COR-L47 (cell line): ENCODE results near the gene CSNK1G1.
"Not testable (repeated sequence)": the region's sequence is repeated elsewhere in the genome, so short reads cannot be mapped to it uniquely, and the experiment has no call there.

Experiments used
- DNase-seq: peaks from one replicate; lab custom pipeline; 2025; lab: John Stamatoyannopoulos, UW

The CSNK1G1 gene

DNA sequence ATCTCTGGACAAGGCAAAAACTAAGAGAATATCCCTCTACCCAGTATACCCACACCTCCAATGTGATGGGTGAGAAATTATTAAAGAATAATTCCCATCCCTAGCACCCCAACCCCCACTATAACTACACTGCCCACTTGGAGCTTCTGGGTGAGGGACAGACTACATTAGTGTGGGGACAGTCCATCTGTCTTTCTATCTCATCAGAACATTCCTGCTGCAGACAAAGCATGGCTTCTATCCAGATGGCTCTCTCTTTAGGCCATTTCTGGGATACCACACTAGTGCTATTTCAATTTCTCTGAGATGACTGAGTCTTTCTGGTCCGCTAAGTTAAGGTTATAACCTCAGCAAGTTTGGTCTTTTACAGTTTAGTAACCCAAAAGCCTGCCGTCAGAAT lies 6.6 kb downstream of the CSNK1G1 start:
- no peak for DNase-seq

DNA sequence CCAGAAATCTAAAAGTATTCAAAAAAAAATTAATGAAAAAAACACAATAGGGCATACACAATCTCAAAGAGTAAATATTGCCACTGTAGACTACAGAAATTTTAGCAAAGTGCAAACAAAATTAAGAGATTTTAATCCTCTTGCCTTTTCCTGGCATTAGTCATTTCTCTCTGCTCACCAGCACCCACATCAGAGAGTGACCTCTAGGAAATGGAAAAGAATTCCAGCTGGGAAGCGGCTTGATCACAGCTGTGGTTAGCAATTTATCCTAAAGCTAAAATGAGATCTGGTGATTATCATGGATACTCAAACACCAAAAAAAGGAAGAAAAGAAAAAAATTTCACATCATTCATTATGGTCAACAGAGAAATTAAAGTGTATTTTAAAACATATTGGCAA lies 7.5 kb downstream of the CSNK1G1 start:
- DNase-seq = no peak

DNA sequence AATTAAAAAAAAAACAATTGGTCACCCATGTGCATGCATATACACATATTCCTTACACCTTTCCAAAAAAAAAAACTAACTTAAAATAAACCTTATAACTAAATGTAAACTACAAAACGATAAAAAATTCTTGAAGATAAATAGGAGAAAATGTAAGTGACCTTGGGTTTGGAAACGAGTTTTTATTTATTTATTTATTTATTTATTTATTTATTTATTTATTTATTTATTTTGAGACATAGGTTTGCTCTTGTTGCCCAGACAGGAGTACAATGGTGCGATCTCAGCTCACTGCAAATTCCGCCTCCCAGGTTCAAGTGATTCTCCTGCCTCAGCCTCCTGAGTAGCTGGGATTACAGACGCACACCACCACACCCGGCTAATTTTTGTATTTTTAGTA lies 9.7 kb downstream of the CSNK1G1 start:
- not testable (repeated sequence) for DNase-seq

DNA sequence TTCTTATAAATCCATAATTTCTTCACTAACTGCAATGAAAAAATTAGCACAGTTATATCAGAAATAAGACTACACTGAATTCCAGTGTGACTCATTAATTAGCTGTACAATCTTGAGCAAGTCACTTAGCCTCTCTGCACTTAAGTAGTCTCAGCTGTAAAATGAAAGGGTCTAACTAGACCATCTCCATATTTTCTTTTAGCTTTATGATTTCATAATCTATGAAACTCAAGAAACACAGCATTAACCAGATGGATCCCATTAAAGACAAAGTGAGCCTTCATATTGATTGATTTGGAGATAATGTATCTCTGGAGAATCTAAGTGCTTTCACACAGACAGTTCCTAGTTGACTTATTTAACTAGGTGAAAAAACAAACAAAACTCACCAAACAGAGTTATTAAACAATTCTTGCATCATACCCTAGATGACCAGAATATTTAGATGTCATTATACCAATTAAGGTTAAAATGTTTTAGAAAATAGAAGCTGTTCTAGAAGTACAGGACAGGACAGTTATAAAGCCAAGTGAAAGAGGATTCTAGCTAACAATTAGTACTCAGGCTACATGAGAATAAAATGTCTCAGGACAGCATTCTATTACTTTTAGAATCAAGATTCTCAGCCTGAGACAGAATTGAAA lies 11.2 kb downstream of the CSNK1G1 start:
- no peak for DNase-seq

DNA sequence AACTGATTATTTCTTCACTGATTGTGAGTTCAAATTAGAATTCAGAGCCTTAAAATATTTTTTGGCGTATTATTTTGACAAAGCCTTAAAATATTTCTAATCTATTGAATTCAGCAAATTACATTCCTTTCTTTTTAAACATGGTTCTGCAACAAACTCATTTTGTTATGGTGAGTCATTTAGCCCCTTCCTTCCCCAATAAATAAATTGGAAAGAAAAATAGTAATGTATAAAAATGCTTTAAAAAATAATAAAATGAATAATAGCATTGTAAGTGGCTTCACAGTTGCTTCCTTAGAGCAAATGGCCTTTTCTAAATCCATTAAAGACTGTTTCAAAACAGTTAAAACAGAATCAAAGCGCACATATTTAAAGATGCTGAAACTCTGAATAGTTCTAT lies 12.1 kb downstream of the CSNK1G1 start:
- DNase-seq = no peak

DNA sequence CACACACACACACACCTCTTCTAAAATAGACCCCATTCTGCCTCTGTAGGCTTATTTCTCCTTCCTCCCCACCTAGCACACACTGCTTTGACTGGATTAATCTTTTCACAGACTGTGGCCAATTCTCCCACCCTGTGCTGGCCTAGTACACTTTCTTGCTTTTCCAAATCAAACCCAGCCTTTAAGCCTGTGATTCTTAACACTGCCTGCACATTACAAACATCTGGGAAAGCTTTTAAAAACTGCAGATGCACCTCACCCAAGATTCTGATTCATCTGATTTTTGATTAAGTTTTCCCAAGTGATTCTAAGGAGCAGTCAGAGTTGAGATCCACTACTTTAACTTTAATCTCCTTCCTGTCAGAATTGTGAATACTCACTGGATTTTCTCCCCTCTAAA lies 12.8 kb downstream of the CSNK1G1 start:
- no peak for DNase-seq

DNA sequence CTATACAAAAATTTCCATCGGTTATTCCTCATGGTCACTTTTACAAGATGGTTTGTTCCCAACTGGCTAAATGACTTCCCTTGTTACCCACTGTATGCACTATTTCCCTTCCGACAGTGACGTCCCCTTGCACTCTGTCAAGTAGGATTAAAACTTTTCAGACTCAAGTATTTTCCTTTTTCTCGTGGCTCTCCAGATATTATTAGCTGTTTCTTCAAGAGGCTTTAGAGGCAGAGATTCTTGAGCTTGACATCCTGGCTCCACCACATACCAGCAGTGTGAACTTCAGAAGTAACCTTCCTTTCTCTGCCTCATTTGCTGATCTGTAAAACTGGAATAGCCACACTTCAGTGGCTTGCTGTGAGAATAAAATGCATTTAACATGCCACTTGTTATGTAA lies 14.0 kb downstream of the CSNK1G1 start:
- DNase-seq = no peak

DNA sequence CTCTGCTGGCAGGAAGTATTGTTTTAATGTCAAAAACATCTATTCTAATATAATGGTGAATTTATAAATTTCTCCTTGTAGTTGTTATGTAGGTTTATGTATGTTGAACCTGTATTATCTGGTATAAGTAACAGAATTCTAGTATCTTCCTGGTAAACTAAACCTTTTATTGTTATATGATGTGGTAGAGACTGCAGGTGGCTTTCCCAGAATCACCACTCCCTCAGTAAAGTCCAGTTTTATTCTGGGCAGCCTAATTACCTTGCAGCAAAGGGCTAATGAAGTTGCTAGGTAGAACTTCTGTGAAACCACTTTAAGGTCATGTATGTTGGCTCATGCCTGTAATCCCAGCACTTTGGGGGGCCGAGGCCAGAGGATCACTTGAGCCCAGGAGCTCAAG lies 15.6 kb downstream of the CSNK1G1 start:
- no peak for DNase-seq

DNA sequence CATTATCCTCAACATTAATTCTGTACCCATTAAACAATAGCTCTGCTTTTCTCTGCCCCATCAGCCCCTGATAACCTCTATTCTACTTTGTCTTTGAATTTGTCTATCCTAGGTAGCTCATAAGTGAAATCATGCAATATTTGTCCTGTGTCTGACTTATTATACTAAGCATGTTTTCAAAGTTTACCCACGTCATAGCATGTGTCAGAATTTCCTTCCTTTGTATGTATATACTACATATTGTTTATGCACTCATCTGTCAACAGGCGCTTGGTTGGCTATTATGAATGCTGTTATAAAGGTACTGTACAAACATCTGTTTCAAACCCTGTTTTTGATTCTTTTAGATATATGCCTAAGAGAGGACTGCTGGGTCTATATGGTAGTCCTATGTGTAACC lies 18.2 kb downstream of the CSNK1G1 start:
- DNase-seq = no peak

DNA sequence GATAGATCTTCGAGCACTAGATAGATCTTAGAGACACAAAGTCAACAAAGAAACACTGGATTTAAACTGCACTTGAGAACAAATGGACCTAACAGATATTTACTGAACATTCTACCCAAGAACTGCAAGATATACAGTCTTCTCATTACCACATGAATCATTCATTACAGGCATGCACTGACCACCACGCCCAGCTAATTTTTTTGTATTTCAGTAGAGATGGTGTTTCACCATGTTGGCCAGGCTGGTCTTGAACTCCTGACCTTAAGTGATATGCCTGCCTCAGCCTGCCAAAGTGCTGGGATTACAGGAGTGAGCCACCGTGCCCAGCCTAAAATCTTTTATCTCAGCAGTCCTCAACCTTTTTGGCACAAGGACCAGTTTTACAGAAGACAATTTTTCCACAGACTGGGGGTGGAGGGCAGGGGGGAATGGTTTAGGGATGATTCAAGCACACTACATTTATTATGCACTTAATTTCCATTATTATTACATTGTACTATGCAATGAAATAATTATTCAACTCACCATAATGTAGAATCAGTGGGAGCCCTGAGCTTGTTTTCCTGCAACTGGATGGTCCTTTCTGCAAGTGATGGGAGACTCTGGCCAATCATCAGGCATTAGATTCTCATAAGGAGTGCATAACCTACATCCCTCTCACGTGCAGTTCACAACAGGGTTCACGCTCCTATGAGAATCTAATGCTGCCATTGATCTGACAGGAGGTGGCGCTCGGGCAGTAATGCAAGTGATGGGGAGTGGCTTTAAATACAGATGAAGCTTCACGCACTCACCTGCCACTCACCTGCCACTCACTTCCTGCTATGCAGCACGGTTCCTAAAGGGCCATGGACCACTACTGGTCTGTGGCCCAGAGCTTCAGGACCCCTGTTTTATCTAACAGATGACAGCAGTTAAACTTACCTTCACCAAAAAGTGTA lies 21.7 kb downstream of the CSNK1G1 start:
- DNase-seq = no peak

DNA sequence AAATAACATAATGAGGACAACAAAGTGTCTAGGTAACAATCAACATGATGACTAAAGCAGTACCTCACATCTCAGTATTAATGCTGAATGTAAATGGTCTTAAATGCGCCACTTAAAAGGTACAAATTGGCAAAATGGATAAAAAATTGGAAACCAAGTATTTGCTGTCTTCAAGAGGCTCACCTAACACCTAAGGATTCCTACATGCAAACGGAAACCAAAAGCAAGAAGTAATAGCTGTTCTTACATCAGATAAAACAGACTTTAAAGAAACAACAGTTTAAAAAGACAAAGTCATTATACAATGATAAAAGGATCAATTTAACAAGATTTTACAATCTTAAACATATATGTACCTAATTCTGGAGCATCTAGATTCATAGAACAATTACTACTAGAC lies 22.5 kb downstream of the CSNK1G1 start:
- no peak for DNase-seq

DNA sequence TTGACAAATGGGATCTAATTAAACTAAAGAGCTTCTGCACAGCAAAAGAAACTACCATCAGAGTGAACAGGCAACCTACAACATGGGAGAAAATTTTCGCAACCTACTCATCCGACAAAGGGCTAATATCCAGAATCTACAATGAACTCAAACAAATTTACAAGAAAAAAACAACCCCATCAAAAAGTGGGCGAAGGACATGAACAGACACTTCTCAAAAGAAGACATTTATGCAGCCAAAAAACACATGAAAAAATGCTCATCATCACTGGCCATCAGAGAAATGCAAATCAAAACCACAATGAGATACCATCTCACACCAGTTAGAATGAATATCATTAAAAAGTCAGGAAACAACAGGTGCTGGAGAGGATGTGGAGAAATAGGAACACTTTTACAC lies 24.3 kb downstream of the CSNK1G1 start:
- DNase-seq = not testable (repeated sequence)

DNA sequence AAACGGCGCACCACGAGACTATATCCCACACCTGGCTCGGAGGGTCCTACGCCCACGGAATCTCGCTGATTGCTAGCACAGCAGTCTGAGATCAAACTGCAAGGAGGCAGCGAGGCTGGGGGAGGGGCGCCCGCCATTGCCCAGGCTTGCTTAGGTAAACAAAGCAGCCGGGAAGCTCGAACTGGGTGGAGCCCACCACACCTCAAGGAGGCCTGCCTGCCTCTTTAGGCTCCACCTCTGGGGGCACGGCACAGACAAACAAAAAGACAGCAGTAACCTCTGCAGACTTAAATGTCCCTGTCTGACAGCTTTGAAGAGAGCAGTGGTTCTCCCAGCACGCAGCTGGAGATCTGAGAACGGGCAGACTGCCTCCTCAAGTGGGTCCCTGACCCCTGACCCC lies 29.0 kb downstream of the CSNK1G1 start:
- DNase-seq = not testable (repeated sequence)

DNA sequence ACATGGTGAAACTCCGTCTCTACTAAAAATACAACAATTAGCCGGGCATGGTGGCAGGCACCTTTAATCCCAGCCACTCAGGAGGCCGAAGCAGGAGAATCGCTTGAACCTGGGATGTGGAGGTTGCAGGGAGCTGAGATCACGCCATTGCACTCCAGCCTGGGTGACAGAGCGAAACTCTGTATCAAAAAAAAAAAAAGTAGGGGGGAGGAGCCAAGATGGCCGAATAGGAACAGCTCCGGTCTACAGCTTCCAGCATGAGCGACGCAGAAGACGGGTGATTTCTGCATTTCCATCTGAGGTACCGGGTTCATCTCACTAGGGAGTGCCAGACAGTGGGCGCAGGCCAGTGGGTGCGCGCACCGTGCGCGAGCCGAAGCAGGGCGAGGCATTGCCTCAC lies 29.5 kb downstream of the CSNK1G1 start:
- DNase-seq = not testable (repeated sequence)

DNA sequence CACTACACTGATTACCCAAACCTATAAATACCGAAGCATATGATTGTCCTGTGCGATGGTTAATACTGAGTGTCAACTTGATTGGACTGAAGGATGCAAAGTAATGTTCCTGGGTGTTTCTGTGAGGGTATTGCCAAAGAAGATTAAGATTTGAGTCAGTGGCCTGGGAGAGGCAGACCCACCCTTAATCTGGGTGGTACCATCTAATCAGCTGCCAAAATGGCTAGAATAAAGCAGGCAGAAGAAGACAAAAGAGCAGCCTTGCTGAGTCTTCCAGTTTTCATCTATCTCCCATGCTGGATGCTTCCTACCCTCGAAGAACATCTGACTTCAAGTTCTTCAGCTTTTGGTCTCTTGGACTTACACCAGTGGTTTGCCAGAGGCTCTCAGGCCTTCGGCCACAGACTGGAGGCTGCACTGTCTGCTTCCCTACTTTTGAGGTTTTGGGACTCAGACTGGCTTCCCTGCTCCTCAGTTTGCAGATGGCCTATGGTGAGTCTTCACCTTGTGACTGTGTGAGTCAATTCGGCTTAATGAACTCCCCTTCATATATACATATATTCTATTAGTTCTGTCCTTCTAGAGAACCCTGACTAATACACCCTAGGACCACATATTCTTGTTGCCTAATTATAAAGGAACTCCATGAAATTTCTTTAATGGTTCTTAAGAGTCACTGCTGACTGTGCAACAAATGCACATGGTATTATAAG lies 31.7 kb downstream of the CSNK1G1 start:
- DNase-seq = no peak

DNA sequence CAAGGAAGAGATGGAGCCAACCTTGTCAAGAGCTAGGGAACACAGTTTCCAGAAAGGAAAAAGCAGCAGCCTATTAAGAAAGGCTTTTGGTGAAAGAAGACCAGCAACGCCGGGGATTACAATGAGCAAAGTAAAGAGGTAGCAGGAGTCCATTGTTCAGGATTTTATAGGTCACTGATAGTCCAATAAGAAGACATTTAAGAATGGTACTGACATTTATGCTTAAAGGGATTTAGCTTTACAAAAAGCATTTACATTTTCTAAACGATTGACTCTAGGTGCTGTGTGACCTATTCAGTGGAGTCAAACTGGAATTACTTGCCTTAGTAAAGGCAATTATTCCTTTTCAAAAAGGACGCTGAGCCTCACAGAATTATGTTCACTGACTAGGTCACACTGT lies 40.8 kb downstream of the CSNK1G1 start:
- DNase-seq = no peak

DNA sequence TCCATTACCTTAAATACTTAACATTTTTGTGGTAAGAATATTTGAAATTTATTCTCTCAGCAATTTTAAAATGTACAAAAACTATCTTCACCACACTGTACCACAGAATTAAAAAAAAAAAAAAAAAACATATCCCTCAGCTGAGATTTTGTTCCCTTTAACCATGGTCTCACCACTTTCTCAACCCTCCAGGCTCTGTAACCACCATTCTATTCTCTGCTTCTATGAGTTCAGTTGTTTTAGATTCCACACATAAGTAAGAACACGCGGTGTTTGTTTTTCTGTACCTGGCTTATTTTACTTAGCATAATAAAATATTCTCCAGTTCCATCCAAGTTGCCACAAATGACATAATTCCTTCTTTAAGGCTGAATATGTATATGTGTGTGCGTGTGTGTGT lies 41.5 kb downstream of the CSNK1G1 start:
- DNase-seq = no peak

DNA sequence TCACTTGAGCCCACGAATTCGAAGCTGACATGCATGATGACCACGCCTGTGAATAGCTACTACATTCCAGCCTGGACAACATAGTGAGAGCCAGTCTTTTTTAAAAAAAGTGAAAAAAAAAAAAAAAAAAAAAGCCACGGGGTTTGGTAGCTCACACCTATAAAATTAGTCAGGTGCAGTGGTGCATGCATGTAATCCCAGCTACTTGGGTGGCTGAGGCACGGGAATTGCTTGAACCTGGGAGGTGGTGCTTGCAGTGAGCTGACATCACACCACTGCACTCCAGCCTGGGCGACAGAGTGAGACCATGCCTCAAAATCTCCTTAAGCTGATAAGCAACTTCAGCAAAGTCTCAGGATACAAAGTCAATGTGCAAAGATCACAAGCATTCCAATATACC lies 44.4 kb downstream of the CSNK1G1 start:
- no peak for DNase-seq

DNA sequence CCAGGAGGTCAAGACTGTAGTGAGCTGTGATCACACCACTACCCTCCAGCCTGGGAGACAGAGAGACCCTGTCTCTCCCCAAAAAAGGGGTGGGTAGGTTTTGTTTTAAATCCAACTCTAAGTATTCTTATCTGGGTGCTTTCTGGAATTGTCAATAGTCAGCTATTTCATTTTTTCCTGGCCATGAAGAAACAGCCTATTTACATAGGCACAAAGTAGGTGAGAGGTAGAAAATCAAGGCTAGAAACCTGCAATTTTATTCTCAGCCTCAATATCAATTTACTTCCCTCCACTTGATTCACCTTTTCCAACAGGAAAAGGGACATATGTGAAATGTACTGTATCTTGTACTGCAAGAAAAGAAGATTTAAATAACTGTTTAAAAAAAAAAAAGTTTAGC lies 45.9 kb downstream of the CSNK1G1 start:
- DNase-seq = no peak

DNA sequence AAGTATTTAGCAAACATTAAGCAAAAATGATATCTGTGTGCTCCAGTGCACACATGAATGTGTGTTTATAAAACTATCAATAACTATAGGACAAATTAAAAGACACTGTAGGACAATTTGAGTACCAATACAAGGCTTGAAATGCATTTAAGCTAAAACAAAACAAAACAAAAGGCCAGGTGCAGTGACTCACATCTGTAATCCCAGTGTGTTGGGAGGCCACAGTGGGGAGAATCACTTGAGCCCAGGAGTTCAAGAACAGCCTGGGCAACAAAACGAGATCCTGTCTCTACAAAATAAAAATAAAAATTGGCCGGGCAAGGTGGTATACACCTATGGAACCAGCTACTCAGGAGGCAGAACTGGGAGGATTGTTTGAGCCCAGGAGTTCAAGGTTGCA lies 50.7 kb downstream of the CSNK1G1 start:
- no peak for DNase-seq

DNA sequence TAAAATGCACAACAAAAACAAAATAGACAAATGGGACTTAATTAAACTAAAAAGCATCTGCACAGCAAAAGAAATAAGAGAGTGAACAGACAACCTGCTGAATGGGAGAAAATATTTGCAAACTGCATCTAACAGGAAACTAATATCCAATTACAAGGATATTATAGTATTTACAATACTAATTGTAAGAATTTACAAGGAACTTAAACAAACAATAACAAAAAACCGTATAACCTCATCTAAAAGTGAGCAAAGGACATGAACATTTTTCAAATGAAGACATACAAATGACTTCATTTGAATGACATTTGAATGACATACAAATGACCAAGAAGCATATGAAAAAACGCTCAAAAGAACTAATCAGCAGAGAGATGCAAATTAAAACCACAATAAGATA lies 66.4 kb downstream of the CSNK1G1 start:
- no peak for DNase-seq

DNA sequence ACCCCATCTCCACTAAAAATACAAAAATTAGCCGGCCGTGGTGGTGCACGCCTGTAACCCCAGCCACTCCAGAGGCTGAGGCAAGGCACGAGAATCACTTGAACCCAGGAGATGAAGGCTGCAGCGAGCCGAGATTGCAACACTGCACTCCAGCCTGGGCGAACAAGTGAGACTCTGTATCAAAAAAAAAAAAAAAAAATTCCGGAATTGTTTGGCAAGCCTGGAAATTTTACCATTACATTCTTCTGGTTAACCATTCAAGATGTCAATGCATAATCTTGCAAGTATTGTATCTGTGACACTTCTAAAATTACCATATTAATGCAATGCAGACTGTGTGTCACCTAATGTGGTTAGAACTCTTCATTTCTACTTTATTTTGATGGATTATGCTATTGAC lies 67.0 kb downstream of the CSNK1G1 start:
- DNase-seq = no peak

DNA sequence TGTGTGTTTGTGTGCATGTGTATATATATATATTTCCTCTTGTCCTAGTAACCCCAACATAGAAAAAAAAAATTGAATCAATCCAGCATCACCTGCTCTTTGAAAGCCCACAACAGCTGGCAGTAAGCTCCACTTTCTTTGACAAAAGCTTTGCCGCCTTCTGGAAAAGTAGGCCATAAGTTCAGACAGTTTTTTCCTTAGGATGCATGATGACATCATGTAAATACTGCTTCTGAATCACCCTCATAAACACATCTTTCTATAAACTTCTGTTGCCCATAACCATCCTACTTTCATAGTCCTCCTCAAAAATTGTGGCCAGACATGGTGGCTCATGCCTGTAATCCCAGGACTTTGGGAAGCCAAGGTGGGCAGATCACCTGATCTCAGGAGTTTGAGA lies 67.4 kb downstream of the CSNK1G1 start:
- no peak for DNase-seq
